ENCODE results near the gene ST3GAL3. TPM values are rescaled to one million over a fixed set of nuclear protein-coding genes. Genes with fewer than 3 reads are reported as not detected.

The ST3GAL3 gene
- total and polyA plus RNA-seq, 12 donors: 14.5 to 39.3 (median 31.7) TPM

DNA sequence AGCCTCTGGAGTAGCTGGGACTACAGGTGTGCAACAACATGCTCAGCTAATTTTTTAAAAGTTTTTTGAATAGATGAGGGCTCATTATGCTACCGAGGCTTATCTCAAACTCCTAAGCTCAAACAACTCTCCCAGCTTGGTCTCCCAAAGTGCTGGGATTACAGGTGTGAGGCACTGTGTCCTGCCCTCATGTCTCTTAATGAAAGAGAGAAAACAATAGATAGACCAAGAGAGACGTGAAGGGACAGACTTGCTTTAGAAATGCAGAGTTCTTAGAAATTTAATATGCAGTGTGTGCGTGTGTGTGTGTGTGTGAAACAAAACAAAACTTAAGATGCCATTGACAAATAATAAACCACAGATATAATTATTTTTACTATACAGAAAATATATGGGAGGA is 105.2 kb downstream of the ST3GAL3 start:
- 84 to 90% methylated on average over 3 of the region's 3 CpGs for WGBS, 2 donors
- Histone ChIP-seq H3K9me3 (peaks cover 0 to 13% (median 8%) of the 10 kb centered on the region in 11 donors), H3K27me3 (no peaks in the 10 kb centered on the region), H3K27ac (no peak overlapping the region), H3K4me1 (peaks cover 0 to 18% (median 0%) of the 10 kb centered on the region in 9 donors), H3K36me3 (peaks cover 0 to 37% (median 5%) of the 10 kb centered on the region in 9 donors), H3K4me3 (no peak overlapping the region)
- DNase-seq: no peak
- no peak for ATAC-seq
- TF ChIP-seq, protein P1, sequence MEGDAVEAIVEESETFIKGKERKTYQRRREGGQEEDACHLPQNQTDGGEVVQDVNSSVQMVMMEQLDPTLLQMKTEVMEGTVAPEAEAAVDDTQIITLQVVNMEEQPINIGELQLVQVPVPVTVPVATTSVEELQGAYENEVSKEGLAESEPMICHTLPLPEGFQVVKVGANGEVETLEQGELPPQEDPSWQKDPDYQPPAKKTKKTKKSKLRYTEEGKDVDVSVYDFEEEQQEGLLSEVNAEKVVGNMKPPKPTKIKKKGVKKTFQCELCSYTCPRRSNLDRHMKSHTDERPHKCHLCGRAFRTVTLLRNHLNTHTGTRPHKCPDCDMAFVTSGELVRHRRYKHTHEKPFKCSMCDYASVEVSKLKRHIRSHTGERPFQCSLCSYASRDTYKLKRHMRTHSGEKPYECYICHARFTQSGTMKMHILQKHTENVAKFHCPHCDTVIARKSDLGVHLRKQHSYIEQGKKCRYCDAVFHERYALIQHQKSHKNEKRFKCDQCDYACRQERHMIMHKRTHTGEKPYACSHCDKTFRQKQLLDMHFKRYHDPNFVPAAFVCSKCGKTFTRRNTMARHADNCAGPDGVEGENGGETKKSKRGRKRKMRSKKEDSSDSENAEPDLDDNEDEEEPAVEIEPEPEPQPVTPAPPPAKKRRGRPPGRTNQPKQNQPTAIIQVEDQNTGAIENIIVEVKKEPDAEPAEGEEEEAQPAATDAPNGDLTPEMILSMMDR (IDR thresholded peaks at IDR 0.05): no peak
- intact Hi-C loops (cut with DNase I): no loop called here

DNA sequence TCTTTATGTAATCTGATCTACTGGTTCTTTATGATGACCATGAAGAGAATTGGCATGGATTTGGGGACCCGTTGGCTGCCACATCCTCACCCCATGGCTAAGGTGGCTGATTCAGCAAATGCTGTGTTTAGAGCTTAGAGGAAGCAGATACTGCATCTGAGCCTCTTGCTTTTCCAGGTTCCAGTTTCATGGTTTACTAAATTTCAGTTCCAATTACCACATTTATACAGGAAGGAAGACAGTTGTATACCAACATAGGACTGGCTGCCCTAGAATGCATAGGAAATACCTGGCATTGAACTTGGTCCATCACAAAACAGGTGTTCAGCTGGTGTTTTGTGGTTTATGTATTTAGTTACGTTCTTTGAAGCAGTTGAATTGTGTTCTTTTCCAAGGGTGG is 107.1 kb downstream of the ST3GAL3 start:
- no peaks in the 10 kb centered on the region for H3K27me3 ChIP-seq
- ATAC-seq: no peak
- peaks cover 0 to 20% (median 10%) of the 10 kb centered on the region in 11 donors for H3K9me3 ChIP-seq
- H3K27ac ChIP-seq: no peak overlapping the region
- WGBS, 2 donors: 85 to 99% methylated on average over 2 of the region's 2 CpGs
- intact Hi-C loops (cut with DNase I): no loop called here
- no peak overlapping the region for H3K4me3 ChIP-seq
- no peak for DNase-seq
- H3K36me3 ChIP-seq: peaks cover 0 to 43% (median 11%) of the 10 kb centered on the region in 9 donors
- TF ChIP-seq, protein P1 (IDR thresholded peaks at IDR 0.05): no peak
- peaks cover 0 to 18% (median 0%) of the 10 kb centered on the region in 9 donors for H3K4me1 ChIP-seq

DNA sequence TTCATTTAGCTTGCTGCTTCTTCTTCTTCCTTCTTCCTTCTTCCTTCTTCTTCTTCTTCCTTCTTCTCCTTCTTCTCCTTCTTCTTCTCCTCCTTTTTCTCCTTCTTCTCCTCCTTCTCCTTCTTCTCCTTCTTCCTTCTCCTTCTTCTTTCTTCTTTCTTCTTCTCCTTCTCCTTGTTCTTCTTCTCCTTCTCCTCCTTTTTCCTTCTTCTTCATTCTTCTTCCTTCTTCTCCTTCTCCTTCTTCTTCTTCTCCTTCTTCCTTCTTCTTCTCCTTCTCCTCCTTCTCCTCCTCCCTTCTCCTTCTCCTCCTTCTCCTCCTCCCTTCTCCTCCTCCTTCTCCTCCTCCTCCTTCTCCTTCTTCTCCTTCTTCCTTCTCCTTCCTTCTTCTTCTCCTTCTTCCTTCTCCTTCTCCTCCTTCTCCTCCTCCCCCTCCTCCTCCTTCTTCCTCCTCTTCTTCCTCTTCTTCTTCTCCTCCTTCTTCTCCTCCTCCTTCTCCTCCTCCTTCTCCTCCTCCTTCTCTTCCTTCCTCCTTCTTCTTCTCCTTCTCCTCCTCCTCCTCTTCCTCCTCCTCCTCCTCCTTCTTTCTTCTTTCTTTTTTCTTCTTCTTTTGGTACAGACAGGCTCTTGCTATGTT is 110.1 kb downstream of the ST3GAL3 start:
- peaks cover 0 to 29% (median 9%) of the 10 kb centered on the region in 9 donors for H3K4me1 ChIP-seq
- H3K9me3 ChIP-seq: peaks cover 0 to 20% (median 10%) of the 10 kb centered on the region in 11 donors
- intact Hi-C loops (cut with DNase I): no loop called here
- H3K27ac ChIP-seq: no peak overlapping the region
- H3K27me3 ChIP-seq: no peaks in the 10 kb centered on the region
- H3K4me3 ChIP-seq: no peak overlapping the region
- peaks cover 0 to 51% (median 13%) of the 10 kb centered on the region in 9 donors for H3K36me3 ChIP-seq
- DNase-seq: no peak
- TF ChIP-seq, protein P1 (IDR thresholded peaks at IDR 0.05): no peak
- no peak for ATAC-seq

DNA sequence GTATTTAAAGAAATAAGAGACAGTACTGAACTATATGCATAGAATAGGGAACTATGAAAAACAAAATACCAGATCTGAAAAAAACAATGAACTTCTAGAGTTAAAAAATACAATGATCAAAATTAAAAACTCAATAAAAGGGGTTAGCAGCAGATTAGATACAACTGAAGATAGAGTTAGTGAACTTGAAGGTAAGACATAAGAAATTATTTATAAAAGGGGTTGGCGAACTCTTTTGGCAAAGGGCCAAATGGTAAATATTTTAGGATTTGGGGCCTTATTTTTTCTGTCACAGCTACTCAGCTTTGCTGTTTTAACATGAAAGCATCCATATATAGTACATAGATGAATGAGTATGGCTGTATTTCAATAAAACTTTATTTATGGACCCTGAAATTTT is 111.4 kb downstream of the ST3GAL3 start:
- WGBS, 2 donors: 100% methylated on average over 1 of the region's 1 CpG
- Histone ChIP-seq H3K9me3 (peaks cover 0 to 20% (median 10%) of the 10 kb centered on the region in 11 donors), H3K27ac (no peak overlapping the region), H3K4me1 (peaks cover 0 to 21% (median 8%) of the 10 kb centered on the region in 9 donors), H3K4me3 (no peak overlapping the region), H3K36me3 (peaks cover 0 to 51% (median 13%) of the 10 kb centered on the region in 9 donors), H3K27me3 (no peaks in the 10 kb centered on the region)
- ATAC-seq (no peak), DNase-seq (no peak)
- intact Hi-C loops (cut with DNase I): no loop called here
- TF ChIP-seq, protein P1 (IDR thresholded peaks at IDR 0.05): no peak
